HG02610 (cell line): ENCODE measurements around the gene NME7.
"Not testable (repeated sequence)": the region's sequence is repeated elsewhere in the genome, so short reads cannot be mapped to it uniquely, and the experiment has no call there.

ENCODE experiments used
- ATAC-seq: cut with Tn5 transposase; IDR thresholded peaks from one replicate; pipeline ENCODE4 v1.9.1; 2021; ENCODE audit warnings: mild to moderate bottlenecking, moderate library complexity; ENCODE audit not compliant: unreplicated experiment

NME7 gene

DNA sequence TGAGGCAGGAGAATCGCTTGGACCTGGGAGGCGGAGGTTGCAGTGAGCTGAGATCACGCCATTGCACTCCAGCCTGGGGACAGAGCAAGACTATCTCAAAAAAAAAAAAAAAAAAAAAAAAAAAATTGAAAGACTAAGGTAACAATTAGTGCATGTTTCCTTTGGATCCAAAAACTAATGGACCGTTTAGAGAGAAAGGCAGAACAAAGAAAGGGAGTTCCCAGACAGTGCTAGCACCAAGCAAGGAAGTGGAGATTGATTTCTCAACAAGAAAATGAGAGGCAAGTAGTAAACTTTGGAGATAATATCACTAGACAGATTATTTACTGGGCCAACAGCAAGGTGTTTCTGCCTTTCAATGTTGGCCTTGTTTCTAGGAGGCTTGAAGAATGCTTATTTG lies 236.9 kb downstream of the NME7 start:
- no peak for ATAC-seq

DNA sequence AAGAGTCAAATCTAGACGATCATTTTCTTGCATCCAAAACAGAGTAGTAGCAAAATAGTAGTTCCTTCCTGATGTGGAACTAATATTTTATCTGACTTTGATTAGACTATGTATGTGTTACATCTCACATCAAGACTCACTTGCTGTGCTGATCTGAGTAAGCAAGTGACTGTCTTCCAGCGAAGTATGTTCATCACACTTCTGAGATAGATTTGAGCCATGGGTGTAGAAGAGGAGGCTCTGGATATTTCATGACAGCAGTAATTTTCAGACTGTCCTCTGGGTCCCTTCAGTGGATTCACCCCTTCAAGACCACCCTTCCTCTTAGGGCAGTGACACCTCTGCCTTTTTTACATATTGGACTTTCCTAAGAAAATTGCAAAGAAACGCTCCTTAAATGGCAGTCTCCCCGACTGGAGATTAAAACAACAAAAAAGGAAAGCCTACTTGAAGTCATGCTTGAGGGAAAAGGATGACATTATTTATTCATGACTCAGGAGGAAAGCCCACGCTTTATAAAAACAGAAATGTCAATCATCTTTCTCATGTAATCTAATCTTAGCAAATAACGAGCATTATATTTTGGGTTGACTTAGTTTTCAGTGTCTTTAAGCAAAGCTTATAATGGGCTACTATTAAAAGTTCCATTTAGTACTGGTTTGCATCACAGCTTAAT lies 238.3 kb downstream of the NME7 start:
- ATAC-seq = no peak

GRCh38 chr1:169128562-169128961 lies 239.0 kb downstream of the NME7 start:
- no peak for ATAC-seq

DNA sequence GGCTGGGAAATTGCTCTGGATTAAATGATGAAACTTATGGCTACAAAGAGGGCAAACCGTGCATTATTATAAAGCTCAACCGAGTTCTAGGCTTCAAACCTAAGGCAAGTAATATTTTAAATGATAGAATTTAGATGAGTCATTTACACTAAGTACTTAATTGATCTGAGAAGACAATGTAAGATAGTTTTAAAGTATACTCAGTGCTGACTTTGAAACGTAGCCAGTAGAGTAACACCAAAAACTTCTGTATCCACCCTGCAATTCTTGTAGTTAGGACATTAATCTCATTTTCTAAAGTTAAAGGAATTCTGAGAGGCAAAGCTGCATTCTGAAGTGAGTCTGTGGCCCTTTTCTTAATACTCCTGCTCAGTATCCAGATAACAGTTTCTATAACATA lies 240.3 kb downstream of the NME7 start:
- ATAC-seq = no peak

GRCh38 chr1:169126335-169126734 lies 241.3 kb downstream of the NME7 start:
- no peak for ATAC-seq

DNA sequence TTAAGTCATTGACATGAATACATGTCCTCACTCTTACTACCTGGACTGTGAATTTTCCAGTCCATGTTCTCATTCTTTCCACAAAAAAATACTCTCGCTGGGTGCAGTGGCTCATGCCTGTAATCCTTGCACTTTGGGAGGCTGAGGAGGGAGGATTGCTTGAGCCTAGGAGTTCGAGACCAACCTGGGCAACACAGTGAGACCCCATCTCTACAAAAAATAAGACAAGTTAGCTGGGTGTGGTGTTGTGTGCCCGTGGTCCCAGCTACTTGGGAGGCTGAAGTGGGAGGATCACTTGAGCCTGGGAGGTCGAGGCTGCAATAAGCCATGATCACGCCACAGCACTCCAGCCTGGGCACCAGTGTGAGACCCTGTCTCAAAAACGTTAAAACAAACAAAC lies 242.0 kb downstream of the NME7 start:
- ATAC-seq = not testable (repeated sequence)

DNA sequence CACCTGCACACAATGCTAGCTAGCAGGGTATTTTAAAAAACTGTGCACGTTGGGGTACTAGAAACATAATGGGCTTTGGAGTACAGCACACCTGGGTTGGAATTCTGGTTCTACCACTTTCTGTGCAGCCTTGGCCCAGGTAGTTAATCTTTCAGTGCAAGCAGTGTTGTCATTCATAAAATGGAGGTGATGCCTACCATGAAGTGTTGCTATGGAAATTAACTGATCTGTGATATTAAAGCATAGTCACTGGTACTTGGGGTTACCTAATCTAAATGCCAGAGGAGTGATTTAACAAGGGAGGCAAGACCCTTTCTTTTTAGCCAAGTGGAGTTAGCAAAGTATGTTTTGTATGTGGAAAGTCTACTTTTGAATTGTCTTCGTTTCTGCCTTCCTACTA lies 243.1 kb downstream of the NME7 start:
- no peak for ATAC-seq

- ATAC-seq = peak; percentile 78
Measured at GRCh38 chr1:169122976-169123375, 244.6 kb downstream of the NME7 start.

- ATAC-seq = no peak
Measured at GRCh38 chr1:169121146-169121923, 246.3 kb downstream of the NME7 start.

DNA sequence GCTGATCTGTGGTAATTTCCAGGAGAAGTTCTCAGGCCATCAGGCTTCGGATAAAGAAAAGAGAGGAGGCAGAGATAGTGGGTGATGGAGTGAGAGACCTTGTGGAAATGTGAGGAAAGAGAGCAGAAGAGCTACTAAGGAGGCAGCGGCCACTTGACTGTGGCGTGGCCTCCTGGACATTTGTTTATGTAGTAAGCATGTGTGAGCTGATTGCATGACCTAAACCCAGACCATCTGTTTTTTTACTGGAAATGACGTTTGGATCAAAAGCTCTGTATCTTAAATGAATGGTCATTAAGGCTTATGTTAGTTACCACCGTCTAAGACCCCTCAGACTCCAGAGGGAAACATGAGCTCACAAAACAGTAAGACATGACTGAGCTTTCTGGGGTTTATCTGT lies 247.5 kb downstream of the NME7 start:
- ATAC-seq = no peak

DNA sequence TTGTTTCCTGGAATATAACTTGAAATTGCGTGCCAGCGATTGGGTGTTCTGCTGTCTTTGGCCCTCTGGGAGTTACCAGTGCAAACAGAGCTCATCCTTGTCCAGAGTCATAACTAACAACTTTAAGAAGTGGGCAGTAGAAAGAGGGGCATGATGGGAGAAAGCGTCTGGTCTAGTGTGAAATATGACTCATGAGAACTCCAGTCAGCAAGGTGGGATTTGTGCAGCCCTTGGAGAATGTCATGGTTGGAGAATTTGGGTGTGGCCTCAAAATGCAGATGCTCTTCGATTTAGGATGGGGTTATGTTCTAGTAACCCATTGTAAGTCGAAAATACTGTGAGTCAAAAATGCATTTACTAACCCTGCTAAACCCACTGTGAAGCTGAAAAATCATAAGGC lies 248.2 kb downstream of the NME7 start:
- ATAC-seq = no peak

DNA sequence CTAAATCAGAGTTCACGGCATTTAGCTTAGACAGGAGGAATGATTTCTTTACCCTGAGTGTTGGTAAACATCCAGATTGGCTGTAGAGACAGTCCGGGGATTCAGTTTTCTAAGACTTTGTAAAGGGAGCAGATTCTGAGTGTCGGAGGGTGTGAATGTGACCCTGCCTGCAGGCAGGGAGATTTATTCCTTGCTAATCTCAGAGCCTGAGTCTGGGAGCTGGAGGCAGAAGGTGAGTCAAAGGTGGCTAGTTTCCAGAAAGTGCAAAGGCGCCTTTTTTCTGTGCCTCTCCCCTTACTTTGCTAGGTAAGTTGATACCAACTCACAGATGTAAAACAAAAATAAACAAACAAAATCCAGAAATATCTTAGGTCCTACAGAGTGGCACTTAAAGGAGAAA lies 249.4 kb downstream of the NME7 start:
- ATAC-seq = no peak

DNA sequence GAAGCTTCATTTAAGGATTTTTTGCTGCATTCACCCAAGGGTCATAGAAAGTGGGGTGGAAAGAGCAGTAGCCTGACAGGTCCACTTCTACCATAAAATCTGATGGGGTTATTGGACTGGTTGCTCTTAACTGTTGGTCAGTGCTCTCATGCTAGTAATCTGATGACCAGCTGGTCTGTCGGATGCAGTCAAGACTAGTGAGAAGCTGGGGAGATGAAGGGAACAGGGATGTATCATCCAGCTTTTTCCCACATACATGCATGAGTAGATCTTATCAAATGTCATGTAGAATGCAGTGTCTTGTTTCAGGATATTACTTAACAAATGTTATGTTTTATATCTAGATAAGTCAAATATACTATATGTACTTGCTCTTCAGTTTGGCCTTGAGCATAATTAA lies 250.0 kb downstream of the NME7 start:
- ATAC-seq = no peak

DNA sequence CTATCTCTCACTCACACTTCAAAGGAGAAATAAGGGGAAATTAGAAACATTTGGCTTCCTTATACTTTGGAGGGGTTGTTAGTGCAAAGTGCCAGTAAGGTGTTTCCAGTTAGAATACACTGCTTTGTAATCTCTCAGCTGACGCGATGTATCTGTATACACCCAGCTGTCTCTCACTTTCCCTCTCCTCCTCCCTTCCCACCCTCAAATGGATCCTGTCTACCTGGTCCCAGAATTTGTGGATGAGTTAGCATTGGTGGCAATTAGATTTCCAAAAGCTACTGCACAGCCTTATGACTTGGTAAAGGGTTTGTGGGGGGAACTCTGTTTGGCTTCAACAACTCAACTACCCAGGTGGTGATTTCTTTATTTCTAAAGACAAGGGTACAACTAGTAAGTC lies 250.6 kb downstream of the NME7 start:
- ATAC-seq = no peak

DNA sequence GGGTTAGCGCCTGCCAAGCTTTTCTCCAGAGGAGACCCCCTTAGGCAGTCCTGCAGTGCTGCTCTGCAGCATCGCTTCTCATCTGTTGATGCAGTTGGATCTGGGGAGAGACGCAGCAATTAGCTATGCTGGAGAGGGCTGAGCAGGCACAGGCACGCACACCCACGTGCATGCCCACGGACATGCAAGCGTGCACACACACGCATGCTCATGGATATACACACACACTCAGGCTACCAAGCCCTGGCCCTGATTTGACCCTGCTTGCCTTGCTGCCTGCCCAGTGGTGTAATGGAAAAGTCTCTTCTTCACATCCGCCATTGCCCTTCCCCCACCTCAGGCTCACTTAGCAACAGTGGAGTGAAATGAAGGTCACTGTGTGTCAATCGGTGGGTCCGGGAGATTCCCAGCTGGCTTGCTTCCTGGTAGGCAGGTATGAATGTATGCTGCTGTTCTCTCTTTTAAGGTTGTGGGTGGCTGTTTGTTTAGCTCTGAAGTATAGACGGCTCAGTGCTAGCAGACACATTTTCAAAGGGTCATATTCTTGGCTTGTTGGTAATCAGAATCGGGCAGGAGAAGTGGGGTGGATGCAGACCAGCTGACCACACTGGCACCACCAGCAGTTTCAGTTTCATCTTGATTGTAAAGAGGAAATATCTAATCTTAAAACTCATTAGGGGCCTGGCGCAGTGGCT lies 251.6 kb downstream of the NME7 start:
- peak; percentile 62 for ATAC-seq

DNA sequence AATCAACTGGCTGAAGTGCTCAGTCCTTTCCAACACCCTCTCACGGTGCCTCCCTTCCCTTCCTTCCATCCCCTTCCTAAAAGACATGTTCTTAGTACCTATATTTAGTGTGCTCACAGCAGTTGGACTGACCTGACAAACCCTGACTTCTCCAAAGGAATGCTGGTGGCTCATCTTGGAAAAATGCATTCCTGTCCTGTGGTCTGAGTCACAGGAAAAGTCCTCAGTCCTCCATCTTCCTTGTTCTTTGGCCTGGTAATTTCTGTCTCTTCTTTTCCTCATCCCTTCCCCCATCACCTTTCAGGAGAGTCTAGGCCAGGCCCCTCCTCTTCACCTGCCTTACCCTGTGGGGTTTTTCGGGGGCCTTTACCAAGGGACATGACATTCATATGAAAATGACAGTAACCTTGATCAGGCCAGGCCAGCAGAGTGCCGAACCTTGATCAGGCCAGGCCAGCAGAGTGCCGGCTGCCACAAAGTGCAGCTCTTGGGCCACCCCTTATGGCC lies 253.9 kb downstream of the NME7 start:
- no peak for ATAC-seq

GRCh38 chr1:169112241-169112640 lies 255.4 kb downstream of the NME7 start:
- no peak for ATAC-seq

DNA sequence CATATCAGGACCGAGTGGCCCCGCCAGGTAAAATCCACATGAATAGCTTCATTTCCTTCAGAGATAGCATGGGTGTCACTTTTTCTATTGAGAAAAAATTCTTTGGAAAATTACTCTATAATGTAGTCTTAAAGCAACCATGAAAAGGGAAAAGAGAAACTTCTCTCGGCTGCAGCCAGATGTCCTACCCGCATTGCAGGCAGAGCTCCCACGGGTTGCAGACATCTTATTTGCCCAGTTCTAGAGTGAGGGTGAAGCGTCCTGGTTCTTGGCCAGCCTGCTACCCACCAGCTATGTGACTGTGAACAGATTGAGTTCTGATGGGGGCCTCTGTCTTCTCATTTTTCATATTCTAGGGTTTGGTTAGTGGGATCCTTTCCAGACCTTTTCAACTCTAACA lies 256.1 kb downstream of the NME7 start:
- no peak for ATAC-seq

DNA sequence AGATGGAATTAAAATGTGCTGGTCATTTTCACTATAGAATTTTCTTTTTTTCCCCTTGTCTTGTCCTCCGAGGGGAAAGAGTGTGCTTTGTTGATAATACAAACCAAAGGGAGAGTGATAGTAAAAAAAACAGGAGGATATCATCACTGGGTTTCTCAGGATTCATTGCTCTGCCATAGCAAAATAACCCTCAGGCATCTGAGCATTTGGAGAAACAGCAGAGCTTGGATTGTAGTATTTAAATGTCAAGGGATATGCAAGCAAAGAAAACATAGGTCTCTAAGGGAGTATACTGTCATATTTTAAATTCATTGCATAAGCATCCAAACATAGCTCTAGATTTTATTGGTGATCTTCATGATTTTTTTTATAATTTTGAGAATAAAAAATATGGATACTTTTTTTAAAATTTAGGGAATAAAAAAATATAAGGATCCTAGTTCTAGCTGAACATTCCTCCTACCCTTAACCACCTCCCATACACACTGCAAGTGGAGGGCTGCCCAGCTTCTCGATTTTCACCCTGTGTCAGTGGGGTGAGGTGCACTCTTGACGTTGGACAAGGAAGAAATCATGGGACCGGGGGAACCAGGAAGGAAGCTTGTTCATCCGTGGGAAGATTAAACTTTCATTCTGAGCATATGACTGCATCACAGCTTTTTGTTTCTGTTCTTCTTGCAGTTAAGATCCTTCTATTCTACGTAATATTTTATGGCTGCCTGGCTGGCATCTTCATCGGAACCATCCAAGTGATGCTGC lies 256.7 kb downstream of the NME7 start:
- no peak for ATAC-seq

DNA sequence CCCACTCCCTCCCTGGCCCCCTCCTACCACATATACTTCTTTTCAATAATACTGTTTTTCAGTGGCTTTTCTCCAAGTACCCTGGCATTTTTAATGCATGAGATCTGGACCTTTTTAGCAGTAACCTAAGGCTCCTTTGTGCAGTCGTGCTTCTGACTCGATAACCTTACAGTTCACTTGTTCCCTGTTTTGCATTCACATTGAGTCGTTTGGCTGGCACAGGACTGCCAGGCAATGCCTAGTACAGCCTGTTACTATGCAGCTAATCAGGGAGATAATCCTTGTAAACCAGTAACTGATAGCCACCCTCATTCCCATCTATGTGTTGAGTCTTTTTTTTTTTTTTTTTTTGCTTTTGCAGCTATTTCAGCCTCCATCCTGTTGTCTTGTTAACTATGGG lies 257.4 kb downstream of the NME7 start:
- ATAC-seq = no peak

GRCh38 chr1:169109561-169110134 lies 257.9 kb downstream of the NME7 start:
- no peak for ATAC-seq
